Prostate gland (tissue), 2 donors: ENCODE results near the gene RHOBTB1. TPM values are rescaled to one million over a fixed set of nuclear protein-coding genes. Genes with fewer than 3 reads are reported as not detected.

Experiments used
- DNase-seq: peaks from one replicate; pipeline ENCODE4 v3.0.0-alpha.2; 2019; ENCODE audit warnings: low spot score
- H3K27ac ChIP-seq, 2 donors: fragments of 200-600 bp; sonication (generic); 2 replicates each; pipeline ENCODE4 v1.5.1; 2017 to 2019
- H3K27me3 ChIP-seq: fragments of 200-600 bp; sonication (generic); replicated peaks from 2 replicates; pipeline ENCODE4 v1.5.1; 2019; ENCODE audit not compliant: insufficient read depth
- H3K36me3 ChIP-seq, 2 donors: fragments of 200-600 bp; sonication (generic); 1 replicate in 1 of 2; 2 replicates in 1 of 2; pipeline versions ENCODE4 v1.5.1 to v1.8.1; 2017 to 2019
- H3K4me1 ChIP-seq: fragments of 200-600 bp; sonication (generic); replicated peaks from 2 replicates; pipeline ENCODE4 v1.5.1; 2019
- H3K4me3 ChIP-seq, 2 donors: fragments of 200-600 bp; sonication (generic); 2 replicates each; pipeline ENCODE4 v1.5.1; 2017 to 2019
- H3K9me3 ChIP-seq: fragments of 200-600 bp; sonication (generic); 2 replicates; pipeline ENCODE4 v1.5.1; 2017
- POLR2A ChIP-seq: fragments of 450-650 bp; IDR thresholded peaks from one replicate; pipeline ENCODE4 v1.6.1; 2016; ENCODE audit warnings: antibody characterized with exemption, mild to moderate bottlenecking
- POLR2AphosphoS5 ChIP-seq: sonication (generic); formaldehyde crosslinking; IDR thresholded peaks from one replicate; pipeline ENCODE4 v1.6.1; 2017; ENCODE audit warnings: antibody characterized with exemption
- WGBS: methylation state at CpG from one replicate; pipeline ENCODE4 v1.1.5; 2018; 5-methylcytosine and 5-hydroxymethylcytosine counted together
- intact Hi-C: fragments of 100-400 bp; cut with DNase I; formaldehyde crosslinking; loops from one replicate; pipeline ENCODE4 v1.14.2; 2022
- total RNA-seq, 2 donors: library from RNA; depleted of rRNA; stranded (reverse); fragments of >200 nt; gene quantifications; one replicate each; pipeline ENCODE4 v1.1.0, GENCODE V29; 2016
- TF ChIP-seq, protein P1 (sequence below), 4 experiments: fragments of 200-600 bp in 2 of 4; fragments of 450-650 bp in 2 of 4; sonication (generic) in 2 of 4; IDR thresholded peaks; 1 replicate in 3 of 4; 2 replicates in 1 of 4; pipeline ENCODE4 v1.5.1; 2016 to 2019; ENCODE audit warnings: antibody characterized with exemption in 4 of 4, mild to moderate bottlenecking in 2 of 4, moderate library complexity in 2 of 4

The RHOBTB1 gene
- total RNA-seq, 2 donors from 2014 or later: 4.9 to 28.9 TPM

DNA sequence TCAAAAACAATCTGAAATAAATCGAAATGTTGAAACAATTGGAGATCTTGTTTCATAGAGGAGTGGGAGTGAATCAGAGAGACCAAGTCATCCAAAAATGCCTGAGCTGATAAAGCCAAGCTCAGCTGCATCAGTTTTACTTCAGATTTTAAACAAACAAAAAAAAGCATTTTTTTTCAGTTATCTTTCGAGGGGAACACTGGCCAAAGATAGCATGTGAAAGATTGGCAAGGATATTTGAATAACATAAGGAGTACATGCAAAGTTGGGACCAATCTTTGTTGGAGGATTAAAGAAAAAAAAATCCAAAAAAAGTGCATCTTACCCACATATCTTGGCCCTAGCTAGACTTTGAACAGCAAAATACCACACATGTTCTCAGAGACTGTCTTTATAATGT, 47.2 kb downstream of the RHOBTB1 start:
- 78% methylated on average over 2 of the region's 2 CpGs for WGBS
- H3K27me3 ChIP-seq: no peaks in the 10 kb centered on the region
- no peak overlapping the region for H3K27ac ChIP-seq
- H3K4me3 ChIP-seq: no peak overlapping the region
- no peak for DNase-seq
- H3K4me1 ChIP-seq: no peaks in the 10 kb centered on the region
- no peaks in the 10 kb centered on the region for H3K36me3 ChIP-seq
- intact Hi-C loops: no loop called here
- TF ChIP-seq POLR2A: no peak
- TF ChIP-seq, protein P1, sequence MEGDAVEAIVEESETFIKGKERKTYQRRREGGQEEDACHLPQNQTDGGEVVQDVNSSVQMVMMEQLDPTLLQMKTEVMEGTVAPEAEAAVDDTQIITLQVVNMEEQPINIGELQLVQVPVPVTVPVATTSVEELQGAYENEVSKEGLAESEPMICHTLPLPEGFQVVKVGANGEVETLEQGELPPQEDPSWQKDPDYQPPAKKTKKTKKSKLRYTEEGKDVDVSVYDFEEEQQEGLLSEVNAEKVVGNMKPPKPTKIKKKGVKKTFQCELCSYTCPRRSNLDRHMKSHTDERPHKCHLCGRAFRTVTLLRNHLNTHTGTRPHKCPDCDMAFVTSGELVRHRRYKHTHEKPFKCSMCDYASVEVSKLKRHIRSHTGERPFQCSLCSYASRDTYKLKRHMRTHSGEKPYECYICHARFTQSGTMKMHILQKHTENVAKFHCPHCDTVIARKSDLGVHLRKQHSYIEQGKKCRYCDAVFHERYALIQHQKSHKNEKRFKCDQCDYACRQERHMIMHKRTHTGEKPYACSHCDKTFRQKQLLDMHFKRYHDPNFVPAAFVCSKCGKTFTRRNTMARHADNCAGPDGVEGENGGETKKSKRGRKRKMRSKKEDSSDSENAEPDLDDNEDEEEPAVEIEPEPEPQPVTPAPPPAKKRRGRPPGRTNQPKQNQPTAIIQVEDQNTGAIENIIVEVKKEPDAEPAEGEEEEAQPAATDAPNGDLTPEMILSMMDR (IDR thresholded peaks at IDR 0.05): no peak
- TF ChIP-seq POLR2AphosphoS5: no peak
- no peaks in the 10 kb centered on the region for H3K9me3 ChIP-seq

DNA sequence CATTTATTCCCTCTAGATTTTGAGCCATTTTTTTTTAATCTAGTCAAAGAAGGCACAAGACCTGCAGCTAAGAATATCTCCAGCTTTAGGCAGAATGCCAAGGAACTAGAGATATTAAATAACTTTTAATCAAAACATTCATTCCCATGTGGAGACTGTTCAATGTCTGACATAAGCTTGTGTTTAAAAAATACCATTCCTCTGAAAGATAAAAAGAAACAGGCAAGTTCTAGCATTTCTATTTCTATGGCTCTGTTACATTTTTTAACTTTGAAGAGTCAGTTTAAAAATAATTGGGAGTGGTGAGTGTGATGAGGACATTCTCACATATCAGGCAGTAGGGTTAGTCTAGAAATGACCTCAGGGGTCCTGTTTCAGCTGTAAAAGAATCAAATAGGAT, 48.0 kb downstream of the RHOBTB1 start:
- H3K4me3 ChIP-seq: no peak overlapping the region
- no peak for DNase-seq
- TF ChIP-seq, protein P1 (IDR thresholded peaks at IDR 0.05): no peak
- no peaks in the 10 kb centered on the region for H3K27me3 ChIP-seq
- intact Hi-C loops: no loop called here
- no peaks in the 10 kb centered on the region for H3K9me3 ChIP-seq
- no peaks in the 10 kb centered on the region for H3K36me3 ChIP-seq
- H3K4me1 ChIP-seq: no peaks in the 10 kb centered on the region
- no peak overlapping the region for H3K27ac ChIP-seq

GRCh38 chr10:60894786-60895185, 49.2 kb downstream of the RHOBTB1 start:
- Histone ChIP-seq H3K27me3 (no peaks in the 10 kb centered on the region), H3K27ac (no peak overlapping the region), H3K4me3 (no peak overlapping the region), H3K36me3 (no peaks in the 10 kb centered on the region), H3K4me1 (no peaks in the 10 kb centered on the region), H3K9me3 (no peaks in the 10 kb centered on the region)
- TF ChIP-seq POLR2AphosphoS5 (no peak), POLR2A (no peak)
- TF ChIP-seq, protein P1 (IDR thresholded peaks at IDR 0.05): no peak
- intact Hi-C loops: no loop called here
- no peak for DNase-seq

DNA sequence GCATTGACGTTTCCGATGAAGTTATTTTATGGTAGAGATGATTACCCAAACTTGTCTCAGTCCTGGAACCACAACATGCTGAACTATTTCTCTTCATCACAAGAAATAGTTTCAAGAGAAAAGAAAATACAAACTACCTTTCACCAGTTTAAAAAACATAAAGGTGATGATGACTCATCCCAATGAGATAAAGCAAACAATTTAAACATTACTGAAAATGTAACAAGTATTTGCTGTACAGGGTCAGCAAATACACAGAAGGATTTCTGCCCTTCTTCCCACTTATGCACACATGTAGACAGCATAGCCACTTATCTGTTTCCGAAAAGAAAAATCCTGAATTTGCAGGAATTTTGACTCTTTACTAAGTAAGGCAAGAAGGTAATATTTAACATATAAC, 50.8 kb downstream of the RHOBTB1 start:
- WGBS: 86% methylated on average over 3 of the region's 3 CpGs
- DNase-seq: no peak
- Histone ChIP-seq H3K36me3 (no peaks in the 10 kb centered on the region), H3K9me3 (no peaks in the 10 kb centered on the region), H3K4me3 (no peak overlapping the region), H3K27ac (no peak overlapping the region), H3K4me1 (no peaks in the 10 kb centered on the region), H3K27me3 (no peaks in the 10 kb centered on the region)
- TF ChIP-seq, protein P1 (IDR thresholded peaks at IDR 0.05): no peak
- no peak for TF ChIP-seq POLR2AphosphoS5
- no peak for TF ChIP-seq POLR2A
- intact Hi-C loops: no loop called here

DNA sequence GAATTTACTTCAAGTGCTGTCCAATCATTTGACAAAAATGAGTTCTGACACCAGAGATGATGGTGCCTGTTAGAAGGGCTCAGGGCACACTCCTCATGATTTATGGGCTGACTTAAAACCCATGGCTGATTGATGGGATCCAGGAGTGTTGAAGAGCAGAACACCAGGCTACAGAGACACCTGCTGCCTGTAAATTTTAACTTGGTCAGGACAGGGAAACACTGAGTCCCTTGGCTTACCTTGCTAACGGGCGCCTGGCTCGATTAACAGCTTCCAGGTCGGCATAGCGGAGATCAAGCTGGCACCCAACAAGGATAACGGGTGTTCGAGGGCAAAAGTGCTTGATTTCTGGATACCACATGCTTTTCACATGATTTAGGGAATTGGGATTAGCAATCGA, 51.4 kb downstream of the RHOBTB1 start:
- no peak overlapping the region for H3K4me3 ChIP-seq
- H3K27ac ChIP-seq: no peak overlapping the region
- H3K4me1 ChIP-seq: no peaks in the 10 kb centered on the region
- no peak for DNase-seq
- 92% methylated on average over 8 of the region's 8 CpGs for WGBS
- no peak for TF ChIP-seq POLR2AphosphoS5
- no peak for TF ChIP-seq POLR2A
- TF ChIP-seq, protein P1 (IDR thresholded peaks at IDR 0.05): no peak
- H3K9me3 ChIP-seq: no peaks in the 10 kb centered on the region
- no peaks in the 10 kb centered on the region for H3K27me3 ChIP-seq
- H3K36me3 ChIP-seq: no peaks in the 10 kb centered on the region
- intact Hi-C loops: no loop called here
